HG03342 (cell line): ENCODE data around the gene TRIM59.
"Not testable (repeated sequence)": the region's sequence is repeated elsewhere in the genome, so short reads cannot be mapped to it uniquely, and the experiment has no call there.

Experiments
- ATAC-seq: cut with Tn5 transposase; IDR thresholded peaks from one replicate; pipeline ENCODE4 v1.9.1; 2021; ENCODE audit warnings: mild to moderate bottlenecking, moderate library complexity; ENCODE audit not compliant: unreplicated experiment

The TRIM59 gene

DNA sequence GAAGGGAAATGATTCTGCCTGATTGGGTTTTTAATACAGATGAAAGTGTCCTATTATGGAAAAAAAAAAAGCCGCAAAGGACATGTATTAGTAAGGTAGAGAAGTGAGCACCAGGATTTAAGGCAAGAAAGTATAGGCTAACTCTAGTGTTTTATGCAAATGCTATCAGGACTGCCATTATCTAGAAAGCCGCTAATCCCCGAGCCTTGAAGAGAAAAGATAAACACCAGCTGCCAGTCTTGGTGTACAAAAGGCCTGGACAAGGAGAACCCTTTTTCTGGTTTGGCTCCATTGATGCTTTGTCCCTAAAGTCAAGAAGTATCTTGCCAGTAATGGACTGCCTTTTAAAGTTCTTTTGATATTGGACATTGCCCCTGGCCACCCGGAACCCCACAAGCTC is 8.6 kb upstream of the TRIM59 start:
- ATAC-seq, result no peak

DNA sequence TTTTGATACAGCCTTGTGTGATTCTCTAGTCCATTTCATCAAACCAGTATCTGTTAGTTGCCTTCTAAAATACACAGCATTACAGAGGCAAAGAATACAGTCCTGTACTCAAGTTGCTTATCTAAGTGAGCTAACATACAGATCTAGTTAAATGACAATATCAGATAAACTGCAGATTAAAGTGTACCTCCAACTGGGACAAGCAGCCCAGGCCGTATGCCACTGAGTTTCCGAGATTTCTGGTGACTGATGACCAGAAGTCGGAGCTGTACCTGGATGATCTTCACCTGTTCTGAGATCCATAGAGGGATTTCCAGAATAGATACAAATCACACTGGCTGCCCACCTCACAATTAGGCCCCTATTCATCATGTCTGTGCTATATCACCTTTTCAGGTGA is 6.3 kb upstream of the TRIM59 start:
- no peak for ATAC-seq

DNA sequence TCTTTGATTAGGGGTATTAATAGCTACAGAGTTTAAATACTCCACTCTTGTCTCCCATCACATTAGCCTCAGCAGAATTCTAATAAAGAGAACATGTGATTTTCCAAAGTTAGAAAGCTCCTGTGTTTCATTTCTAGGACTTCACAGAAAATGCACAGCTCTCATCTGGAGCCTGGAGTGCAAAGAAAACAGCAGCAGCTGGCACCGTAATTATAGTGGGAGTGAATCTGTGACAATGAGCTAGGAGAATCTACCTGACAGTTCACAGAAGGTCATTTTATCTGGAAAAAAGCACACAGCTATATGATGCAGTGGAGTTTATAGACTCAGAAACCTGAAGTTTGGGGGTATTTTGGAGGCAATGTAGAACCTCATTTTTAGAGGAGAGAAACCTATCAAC is 5.4 kb upstream of the TRIM59 start:
- no peak for ATAC-seq

DNA sequence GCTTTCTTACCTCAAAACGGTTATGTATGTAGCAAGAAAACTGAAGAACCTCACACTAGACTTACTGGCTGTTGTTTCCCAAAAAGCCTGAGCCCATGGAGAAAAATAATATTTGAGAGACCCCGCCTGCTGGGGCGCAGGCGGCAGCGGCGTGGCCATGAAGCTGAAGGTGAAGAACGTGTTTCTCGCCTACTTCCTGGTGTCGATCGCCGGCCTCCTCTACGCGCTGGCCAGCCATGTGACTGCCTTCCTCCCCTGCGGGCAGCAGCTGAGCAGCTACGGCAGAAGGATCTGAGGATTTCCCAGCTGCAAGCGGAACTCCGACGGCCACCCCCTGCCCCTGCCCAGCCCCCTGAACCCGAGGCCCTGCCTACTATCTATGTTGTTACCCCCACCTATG is 2.7 kb upstream of the TRIM59 start:
- ATAC-seq, result not testable (repeated sequence)

DNA sequence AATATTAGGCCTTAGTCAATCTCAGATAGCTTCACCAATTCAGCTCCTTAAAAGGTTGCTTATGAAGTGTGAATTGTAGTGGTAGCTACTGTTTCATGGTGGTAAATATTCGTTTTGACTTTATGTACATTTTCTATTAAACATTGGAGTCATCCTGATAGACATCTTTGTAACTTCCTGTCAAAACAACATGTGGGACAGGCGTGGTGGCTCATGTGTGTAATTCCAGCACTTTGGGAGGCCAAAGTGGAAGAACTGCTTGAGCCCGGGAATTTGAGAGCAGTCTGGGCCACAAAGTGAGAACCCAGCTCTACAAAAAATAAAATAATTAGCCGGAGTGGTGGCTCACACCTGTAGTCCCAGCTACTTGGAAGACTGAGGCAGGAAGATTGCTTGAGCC is 2.0 kb upstream of the TRIM59 start:
- no peak for ATAC-seq

DNA sequence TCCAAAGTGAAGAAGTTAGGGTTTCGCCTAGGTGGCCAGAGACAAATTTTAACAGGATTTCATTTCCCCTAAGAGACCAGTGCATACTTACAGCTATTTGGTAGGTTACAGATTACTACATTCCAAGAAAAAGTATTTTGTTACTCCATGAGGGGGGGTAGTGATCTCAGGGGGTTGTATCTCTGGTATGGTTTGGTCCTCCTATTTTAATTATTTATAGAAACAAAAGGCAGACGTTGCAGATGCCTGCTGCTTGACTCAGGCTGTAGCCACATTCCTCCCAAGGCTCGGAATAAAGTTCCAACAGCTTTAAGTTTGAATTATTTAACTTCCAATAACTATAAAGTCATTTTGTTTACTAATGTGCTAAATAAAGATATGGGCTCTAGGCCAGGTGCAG is 1.3 kb upstream of the TRIM59 start:
- no peak for ATAC-seq

DNA sequence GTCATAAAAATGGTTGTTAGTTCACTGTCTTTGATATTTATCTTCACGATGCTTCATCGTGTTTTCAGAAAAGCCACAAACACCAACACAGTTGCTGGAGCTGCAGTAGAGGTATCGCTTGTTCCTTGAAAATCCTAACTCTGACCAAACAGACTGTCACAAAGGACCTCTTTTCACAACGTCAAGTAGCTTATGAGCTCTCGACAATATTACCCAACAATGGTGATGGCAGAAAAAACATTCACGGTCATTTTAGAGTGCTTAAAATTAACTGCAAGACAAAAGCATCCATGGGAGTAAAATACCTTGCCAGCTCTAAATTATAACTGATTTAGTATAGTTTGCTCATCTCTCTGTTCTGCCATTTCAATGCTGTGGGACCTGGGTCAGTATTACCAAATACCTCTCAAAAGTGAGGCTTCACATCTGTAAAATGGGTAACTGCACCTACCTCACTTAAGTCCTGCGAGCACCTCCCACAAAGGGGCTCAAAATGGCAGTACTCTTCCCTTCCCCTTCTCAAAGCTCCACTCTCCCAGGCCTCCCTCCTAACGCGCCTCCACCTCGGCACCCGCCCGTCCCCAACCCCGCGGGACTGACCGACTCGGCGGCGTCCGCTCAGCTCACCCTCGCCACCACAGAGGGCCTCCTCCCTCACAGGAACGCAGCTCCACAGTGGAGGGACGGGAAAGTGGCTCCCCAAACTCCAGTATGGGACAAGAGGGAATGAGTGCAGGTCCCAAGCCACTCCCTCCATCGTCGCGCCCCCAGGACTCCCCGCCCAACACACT is 546 bp downstream of the TRIM59 start:
- peak; percentile 45 for ATAC-seq

DNA sequence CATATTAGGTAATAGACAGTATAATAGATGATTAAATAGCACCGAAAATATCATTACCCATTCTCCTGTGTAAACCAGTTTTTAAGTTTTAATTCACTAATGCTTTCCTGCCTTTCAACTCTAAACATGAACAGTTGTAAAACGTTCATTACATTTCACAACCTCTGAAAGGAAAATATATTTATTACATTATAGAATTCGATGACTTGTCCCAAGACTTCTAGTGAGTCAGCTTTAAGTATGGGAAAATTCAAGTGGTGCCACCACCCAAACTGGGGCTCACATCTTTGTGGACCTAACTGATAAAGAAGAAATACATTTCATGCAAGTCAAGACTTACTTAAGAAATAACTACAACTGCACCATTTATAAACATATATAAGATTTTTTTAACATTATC is 2.0 kb downstream of the TRIM59 start:
- no peak for ATAC-seq

DNA sequence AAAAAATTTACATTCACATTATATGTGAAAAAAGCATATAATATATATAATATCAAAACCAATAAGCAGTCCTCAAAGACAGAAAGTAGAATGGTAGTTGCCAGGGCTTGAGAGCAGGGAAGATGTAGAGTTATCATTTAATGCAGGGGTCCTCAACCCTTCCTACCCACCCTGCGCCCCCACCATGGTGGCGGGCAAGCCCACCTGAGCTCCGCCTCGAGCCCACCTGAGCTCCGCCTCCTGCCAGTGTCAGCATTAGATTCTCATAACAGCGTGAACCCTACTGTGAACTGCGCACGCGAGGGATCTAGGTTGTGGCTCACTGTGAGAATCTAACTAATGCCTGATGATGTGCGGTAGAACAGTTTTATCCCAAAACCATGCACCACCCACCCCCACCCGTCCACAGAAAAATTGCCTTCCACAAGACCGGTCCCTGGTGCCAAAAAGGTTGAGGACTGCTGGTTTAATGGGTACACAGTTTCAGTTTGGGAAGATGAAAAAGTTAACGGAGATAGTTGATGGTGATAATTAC is 3.0 kb downstream of the TRIM59 start:
- ATAC-seq, result no peak

DNA sequence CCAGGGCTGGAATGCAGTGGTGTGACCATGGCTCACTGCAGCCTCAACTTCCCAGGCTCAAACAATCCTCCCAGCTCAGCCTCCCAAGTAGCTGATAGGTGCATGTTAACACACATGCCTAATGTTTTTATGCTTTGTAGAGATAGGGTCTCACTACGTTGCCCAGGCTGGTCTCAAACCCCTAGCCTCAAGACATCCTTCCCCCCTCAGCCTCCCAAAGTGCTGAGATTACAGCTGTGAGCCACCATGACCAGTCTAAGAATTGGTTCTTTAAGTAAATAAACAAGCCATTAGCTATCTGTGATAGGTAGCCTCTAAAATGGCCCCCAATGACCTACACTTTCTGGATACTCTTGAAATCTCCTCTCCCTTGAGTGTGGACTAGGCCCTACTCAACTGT is 3.7 kb downstream of the TRIM59 start:
- no peak for ATAC-seq

DNA sequence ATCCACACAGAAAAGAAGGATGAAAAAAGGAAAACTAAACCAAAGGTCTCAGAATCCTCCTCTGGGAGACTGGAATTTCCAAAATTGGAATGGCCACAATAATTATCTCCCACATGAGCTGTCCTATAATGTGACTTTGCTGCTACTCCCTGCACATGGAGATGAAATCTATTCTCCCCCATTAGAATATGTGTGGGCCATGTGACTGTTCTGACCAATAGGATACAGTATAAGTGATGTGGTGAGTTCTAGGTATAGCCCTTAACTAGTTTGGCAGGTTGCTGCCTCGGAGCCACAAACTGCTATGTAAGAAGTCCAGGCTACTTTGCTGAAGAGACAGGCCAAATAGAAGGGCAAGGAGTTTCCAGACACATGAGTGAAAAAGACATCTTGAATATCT is 5.2 kb downstream of the TRIM59 start:
- ATAC-seq, result no peak

DNA sequence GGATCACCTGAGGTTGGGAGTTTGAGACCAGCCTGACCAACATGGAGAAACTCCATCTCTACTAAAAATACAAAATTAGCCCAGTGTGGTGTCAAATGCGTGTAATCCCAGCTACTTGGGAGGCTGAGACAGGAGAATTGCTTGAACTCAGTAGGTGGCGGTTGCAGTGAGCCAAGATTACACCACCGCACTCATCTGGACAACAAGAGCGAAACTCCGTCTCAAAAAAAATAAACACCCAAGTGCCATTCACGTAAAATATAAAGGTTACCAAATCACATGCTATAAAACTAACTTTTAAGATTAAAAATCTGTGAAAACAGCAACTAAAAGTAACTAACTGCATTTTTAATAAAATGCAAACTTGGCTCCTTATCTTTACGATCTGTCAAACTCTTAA is 8.9 kb downstream of the TRIM59 start:
- ATAC-seq, result no peak

DNA sequence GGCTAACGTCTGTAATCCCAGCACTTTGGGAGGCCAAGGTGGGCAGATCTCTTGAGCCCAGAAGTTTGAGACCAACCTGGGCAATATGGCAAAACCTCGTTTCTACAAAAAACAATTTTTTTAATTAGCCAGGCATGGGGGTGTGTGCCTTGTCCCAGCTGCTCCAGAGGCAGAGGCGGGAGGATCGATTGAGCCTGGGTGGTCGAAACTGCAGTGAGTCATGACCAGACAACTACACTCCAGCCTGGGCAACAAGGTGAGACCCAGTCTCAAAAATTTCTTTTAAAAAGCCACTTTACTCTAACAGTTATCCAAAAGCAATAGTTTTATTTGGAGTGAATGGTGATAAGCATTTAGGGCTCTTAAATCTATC is 12.5 kb downstream of the TRIM59 start:
- ATAC-seq, result no peak

DNA sequence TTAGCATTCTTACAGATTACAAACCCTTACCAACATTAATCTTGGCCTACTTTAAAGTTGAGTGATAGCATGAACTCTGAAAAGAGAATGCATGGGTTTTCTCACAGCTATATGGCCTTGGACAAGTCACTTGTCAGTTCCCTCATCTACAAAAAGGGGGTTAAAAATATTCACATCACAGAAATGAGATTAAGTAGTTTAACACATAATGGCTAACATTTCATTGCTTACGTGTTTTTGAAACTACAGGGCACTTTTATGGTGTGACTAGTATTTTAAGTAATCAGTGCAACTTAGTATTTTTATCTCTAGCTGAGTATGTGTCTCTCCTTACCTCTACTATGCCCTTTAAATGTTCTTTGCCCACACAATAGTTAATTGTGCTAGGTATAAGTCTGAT is 13.8 kb downstream of the TRIM59 start:
- ATAC-seq, result no peak

DNA sequence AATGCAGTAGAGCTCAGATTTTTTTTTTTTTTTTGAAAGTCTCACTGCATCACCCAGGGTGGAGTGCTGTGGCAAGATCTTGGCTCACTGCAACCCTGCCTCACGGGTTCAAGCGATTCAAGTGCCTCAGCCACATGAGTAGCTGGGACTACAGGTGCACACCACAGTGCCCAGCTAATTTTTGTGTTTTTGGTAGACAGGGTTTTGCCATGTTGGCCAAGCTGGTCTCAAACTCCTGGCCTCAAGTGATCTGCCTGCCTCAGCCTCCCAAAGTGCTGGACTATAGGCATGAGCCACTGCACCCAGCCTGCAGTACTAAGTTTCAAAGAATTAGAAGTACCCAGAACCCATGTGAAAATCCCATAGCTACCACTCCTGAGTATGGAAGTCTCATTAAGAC is 14.5 kb downstream of the TRIM59 start:
- no peak for ATAC-seq

DNA sequence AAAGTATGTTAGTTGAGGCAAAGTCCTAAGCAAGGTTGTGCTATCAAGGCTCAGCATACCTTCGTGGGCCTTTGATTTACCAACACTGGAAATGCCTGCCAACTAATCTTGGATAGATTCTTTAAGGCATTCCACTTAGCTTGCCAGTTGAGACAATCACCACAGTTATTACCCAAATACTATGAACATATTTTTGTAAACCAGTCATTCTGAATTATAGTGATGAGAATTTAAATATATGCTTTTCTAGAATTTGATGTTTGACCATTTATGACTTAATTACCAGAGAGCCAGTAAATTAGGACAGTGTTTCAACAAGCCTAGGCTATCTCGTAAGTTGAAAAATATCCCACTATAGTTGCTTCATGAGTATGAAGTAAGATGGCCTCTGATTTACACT is 15.5 kb downstream of the TRIM59 start:
- no peak for ATAC-seq

DNA sequence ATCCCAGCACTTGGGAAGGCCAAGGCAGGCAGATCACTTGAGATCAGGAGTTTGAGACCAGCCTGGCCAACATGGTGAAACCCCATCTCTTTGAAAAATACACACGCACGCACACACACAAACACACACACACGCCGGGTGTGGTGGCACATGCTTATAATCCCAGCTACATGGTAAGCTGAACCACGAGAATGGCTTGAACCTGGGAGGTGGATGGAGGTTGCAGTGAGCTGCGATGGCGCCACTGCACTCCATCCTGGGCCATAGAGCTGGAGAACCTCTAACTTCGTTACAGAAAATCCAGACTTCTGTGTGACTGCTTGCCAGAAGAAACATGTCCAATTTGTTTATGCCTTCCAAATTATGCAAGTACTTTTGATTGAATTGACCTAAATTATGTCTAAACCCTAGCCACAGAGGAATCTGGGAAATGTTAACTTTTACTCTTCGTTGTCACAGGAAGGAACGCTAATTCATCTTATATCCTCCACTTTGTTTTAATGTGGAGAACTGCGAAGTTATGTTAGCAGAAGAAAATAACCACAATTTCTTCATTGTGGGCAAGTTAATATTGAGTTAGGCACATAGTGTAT is 21.7 kb downstream of the TRIM59 start:
- no peak for ATAC-seq

DNA sequence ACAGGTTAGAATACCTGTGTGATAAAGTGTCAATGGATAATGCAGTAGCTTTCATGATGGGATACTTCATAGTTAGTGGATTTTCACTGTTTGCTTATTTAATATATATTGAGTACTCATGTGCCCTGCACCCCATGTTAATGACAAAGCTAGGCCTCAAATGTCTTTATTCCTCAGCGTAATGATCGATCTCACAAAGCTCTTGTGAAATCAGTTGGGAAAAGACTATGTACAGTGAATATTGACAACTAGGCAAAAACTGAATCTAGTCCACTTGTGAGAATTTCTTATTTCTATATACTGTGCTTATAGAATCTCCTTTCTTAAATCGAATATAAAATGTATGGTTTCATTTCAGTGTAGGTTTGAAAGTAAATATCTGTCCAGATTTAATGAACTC is 32.3 kb downstream of the TRIM59 start:
- ATAC-seq, result no peak

DNA sequence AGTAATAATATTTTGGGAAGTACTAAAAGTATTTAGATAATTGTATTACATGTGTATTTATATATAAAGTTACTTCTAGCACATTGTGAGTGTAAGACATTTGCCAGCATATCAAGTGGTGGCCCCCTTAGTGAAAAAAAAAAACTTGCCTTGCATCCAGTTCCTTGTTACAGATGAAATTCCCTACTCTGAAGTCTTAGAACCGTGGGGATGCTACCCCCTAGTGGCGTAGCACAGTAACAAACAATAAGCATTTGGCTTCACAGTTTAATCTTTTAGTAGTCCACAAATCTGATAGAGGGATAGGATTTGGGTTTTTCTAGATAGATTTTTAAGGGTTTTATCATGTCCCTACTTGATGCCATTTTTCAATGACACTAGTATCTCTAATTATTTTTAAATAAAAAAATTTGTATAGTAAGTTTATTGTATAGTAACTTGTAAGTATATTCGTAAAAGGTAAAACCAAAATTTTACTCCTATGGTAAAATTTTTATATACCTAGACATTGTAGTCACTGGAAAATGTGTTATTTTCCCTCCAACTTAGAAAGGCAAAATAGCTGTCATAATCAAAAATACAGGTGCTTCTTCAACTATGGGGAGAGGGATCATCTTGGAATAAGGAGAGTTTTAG is 35.9 kb downstream of the TRIM59 start:
- peak; percentile 86 for ATAC-seq

DNA sequence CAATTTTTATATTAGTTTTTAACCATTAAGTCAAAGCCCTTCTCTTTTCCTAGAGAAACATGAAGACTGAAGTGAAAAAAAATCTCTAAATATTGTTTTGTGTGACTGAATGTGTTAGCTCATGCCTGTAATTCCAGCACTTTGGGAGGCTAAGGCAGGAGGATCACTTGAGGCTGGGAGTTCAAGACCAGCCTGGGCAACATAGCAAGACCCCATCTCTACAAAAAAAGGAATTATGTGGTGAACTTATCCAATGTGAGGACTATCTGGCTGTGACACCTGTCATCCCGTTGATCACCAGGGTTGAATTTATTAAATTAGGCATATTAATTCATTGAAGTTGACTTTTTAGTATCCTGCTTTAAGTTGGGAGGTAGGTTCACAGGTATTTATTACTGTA is 37.1 kb downstream of the TRIM59 start:
- no peak for ATAC-seq

DNA sequence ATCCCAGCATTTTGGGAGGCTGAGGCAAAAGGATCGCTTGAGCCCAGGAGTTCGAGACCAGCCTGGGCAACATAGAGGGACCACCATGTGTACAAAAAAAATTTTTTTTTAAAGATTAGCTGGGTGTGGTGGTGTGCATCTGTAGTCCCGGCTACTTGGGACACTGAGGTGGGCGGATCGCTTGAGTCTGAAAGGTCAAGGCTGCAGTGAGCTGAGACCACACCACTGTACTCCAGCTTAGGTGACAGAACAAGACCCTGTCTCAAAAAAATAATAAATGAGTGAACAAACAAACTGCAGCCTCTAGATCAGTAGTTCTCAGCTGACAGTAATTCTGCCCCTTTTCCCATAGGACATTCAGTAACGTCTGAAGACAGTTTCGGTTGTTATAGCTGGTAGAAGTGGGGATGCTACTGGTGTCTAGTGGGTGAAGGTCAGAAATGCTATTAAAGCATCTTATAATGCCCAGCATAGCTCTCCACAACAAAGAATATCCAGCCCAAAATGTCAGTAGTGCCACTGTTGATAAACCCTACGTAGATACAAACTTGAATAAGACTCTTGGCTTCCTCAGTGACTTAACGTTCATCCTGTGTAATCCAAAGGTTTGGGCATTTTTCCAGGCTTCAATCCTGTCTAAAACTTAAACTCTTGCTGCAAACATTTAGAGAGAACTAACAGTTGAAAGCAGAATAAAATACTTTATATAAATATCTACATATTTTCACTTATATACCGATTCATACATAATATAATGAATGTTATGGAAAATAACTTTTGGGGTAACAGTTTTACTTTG is 39.6 kb downstream of the TRIM59 start:
- no peak for ATAC-seq
